Amniotic epithelial cell (primary cell): ENCODE data around the gene PABPC1L.
"Not testable (repeated sequence)": the region's sequence is repeated elsewhere in the genome, so short reads cannot be mapped to it uniquely, and the experiment has no call there.

Experiments
- DNase-seq: peaks from one replicate; pipeline ENCODE4 v3.0.0-alpha.2; 2010; ENCODE audit warnings: low read depth

PABPC1L gene

DNA sequence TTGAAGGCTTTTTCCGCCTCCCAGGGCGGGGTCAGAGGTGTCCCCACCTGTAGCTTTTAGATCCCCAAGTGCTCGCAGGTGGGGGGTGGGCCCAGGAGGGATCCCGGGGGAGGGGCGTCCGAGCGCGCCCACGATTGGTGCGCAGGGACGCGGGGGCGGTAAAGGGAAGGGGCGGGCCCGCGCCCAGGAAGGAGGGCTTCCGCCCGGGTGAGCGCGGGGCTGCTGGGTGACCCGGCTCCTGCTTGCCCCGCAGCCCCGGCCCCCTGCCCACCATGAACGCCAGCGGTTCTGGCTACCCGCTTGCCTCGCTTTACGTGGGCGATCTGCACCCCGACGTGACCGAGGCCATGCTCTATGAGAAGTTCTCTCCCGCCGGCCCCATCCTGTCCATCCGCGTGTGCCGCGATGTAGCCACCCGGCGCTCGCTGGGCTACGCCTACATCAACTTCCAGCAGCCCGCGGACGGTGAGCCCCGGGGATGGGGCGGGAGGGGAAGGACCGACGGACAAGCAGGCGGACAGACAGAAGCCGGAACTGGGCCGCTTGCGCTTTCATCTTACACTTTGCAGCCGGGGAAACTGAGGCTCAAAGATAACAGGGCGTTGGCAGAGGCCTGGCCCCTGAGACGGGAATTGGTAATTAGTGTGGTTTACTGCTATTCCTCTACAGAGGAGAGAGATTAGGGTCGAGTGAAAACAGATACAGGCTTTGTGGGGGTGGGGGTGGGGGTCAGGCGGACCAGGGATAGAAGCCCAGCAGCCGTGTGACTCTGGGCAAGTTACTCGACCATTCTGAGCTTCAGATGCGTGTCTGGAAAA lies at the start of gene PABPC1L:
Gene PABPC1L (plus strand): TSS at position 189 of the 818 bp plus-strand sequence. CDS start 84 bp downstream, at position 273.
- peak; percentile 67 for DNase-seq

DNA sequence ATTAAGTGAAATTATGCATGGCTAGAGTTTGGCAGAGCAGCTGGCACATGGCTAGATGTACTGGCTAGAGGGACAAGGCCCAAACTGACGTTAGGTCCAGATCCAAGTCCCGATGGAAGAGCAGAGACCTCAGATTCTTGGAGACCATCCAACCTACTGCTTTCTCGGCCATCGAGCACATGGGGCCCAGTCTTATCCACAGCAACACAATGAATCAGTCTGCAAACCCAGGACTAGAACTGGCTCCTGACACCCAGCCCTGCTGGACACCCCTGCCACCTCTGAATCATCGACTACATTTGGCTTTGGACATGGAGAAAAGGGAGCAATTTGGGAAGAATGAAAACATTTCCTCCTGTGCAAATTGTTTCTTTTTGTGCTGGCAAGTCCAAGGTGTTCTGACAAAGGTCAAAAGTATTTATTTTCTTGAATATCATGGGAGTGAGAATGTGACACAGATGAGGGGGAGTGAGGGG lies 48.3 kb upstream of the PABPC1L start:
- peak; percentile 24 for DNase-seq

DNA sequence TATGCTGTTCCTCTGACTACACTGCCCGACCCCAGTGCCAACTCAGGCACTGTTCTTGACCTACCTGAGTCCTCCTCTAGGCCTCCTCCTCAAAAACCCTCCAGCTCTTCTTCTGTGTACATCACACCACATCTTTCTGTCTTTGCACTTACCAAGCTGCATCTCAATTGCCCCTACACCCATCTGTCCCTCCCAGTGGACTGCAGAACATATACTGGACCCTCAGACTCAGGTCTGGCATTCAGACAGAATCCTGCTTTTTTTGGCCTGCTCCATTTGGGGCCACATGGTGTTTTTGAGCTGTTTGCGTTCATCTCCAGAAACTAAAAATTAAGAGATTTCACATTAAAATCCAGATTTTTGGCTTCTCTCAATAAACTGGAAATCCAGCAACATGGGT lies 47.6 kb upstream of the PABPC1L start:
- DNase-seq = no peak

DNA sequence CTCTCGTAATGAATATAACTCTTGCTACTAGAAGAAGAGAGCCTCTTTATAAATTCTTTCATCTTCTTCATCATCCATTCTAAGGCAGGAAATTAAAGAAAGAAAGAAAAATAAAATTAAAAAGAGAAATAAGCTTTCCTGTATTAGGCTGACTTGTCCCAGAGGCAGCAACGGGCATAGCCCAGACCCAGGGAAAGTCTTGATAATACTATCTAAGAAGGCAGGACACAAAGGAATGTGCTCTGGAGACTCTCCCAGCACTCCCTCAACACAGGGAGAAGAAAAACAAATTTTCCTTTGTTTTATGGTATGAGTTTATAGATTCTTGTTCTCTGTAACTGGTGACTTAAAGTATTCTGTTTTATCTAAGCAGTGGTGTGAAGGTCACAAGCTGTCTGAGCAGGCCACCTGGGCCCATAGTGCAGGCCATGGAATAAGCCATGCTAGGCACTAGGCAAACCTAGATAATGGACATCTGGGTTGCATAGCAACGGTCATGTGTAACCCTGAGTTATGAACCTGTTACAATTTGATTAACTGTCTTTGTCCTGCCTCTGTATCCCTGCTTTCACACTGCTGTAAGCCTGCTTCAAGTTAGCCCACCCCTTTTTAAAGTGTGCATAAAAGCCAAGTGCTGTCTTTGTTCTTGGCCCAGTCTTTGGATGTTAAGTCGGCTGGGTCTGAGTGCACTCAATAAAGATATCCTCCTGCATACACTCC lies 46.3 kb upstream of the PABPC1L start:
- DNase-seq = not testable (repeated sequence)

DNA sequence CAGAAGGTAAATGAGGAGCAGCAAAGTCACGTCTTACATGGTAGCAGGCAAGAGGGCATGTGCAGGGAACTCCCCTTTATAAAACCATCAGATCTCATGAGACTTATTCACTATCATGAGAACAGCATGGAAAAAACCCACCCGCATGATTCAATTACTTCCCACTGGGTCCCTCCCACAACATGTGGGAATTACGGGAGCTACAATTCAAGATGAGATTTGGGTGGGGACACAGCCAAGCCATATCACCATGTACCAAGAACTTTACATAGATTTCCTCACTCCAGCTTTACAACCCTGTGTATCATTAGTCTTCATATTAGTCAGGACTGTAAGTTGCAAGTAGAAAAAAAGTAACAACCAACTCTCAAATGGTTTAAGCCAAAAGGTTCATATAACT lies 45.4 kb upstream of the PABPC1L start:
- not testable (repeated sequence) for DNase-seq

DNA sequence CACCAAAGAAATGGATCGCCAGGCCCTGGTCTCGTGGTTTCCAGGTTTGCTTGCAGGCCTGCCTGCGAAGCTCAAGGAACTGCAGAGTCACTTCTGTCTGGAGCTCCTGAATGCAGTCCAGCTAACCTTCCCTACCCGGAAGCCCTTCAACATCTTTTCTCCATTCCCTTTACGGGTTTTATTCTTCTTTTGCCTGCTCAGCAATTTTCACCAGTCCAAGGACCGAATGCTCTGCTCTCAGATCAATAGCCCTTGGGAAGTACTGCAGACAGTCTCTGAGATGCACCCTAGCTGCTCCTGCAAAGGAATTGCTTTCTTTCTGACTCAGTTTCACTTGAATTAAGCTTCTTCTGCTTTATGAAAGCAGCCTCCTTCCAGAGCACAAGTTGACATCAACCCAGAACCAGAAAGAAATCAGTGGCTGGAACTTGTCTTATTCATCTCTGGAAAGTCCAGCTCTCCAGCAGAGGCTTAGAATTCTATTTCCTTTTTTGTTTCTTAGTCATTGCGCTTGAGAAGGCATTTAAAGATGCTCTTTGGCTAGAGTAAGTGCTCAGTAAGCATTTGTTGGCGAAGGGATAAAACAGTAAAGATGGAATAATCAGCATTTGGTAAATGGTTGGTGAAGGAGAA lies 43.0 kb upstream of the PABPC1L start:
- DNase-seq = no peak

DNA sequence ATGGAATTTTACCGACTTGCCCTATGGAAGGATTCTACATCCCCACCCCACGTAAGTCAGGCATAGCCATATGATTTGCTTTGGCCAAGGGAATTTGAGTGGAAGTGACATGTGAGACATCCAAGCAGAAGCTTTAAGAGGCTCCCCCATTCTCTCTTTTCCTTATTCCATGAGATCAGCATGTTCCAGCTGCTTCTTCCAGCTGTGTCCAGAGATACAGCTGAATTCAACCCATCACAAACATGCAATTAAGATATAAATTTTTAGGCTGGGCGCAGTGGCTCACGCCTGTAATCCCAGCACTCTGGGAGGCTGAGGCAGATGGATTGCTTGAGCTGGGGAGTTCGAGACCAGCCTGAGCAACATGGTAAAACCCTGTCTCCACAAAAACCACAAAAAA lies 40.4 kb upstream of the PABPC1L start:
- DNase-seq = no peak

DNA sequence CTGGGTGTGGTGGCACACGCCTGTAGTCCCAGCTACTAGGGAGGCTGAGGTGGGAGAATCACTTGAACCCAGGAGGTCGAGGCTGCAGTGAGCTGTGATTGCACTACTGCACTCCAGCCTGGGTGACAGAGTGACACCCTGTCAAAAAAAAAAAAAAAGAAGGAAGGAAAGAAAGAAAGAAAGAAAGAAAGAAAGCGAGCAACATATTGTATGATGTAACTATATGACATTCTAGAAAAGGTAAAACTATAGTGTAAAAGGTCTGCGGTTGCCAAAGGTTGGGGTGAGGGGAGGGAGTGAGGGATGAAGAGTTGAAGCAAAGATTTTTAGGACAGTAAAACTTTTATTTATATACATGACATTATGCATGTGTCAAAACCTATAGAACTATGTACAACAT lies 27.5 kb upstream of the PABPC1L start:
- not testable (repeated sequence) for DNase-seq

DNA sequence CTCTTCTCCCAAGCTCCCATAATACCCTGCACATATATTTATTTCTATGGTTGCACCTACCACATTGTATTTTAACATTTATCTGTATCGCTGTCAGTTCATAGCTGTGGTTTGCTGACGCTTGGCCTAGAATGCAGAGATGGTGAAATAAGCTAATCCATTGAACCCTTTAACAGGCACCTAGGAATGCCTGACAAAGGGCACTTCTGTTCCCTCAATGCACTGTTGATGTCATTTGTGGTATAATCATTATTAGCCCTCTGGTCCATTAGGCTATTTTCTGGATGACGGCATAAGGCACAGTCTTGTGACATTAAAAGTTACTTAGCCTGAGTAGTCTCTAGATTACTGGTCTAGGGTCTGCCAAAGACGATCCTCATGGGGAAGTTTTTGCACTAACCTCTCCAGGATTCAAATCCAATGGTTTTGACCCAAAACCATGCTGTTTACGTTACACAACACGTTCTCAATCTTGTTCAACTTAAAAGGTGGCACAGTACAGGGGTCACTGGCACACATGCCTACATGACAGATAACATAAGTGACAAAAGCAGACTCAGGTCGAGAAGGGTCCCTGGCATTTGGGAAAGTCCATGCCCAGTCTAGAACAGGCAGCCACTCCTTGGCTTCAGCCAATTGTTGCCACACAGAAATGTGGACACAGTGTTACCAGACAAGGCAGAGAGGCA lies 26.5 kb upstream of the PABPC1L start:
- DNase-seq = peak; percentile 78

DNA sequence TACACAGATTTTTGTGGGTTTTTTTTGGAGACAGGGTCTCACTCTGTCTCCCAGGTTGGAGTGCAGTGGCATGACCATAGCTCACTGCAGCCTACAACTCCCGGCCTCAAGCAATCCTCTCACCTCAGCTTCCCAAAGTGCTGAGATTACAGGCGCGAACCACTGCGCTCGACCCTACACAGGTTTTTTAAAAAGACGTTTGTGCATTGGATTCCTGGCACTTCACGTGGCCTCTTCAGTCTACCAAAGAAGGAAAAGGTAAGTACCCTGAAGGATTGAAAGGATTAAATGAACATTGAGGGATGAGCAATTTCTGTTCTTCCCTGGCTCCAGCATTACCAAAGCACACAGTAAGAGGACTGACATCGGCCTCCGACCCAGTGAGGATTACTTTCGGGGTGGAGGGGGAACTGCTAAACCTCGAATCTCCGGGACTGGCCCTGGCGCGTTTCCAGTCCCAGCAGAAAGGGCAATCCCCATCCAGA lies 24.9 kb upstream of the PABPC1L start:
- no peak for DNase-seq

DNA sequence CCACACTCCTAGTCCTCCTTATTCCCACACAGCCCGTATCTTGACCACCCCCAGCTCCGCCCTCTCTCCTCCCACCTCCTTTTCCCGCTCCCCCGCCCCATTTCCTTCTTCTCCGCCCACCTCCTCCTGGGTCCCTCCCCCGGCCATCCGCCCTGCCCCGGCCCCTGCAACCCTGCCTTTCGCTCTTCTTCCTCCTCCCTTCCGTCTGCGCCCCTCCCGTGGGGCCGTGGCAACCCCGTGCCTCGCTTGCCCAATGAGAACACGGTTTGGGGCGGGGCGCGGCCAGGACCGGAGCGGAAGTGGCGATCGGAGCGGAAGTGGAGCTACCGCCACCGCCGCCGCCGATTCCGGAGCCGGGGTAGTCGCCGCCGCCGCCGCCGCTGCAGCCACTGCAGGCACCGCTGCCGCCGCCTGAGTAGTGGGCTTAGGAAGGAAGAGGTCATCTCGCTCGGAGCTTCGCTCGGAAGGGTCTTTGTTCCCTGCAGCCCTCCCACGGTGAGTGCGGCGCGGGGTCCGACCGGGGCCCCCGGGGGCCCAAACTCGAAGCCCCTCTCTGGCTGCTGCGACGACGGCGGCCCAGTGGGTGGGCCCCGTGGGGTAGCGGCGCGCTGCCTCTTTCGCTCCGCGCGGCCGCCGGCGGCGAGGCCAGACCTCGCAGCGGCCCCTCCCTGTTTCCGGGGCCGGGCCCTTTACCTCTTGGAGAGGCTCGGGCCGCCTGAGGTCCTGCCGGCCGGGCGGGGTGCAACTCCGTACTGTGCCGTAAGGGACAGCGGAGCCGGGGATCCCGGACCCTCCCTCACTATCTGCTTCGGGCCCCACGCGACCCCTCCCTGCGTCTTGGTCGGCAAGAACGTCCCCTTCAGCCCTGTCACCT lies 24.2 kb upstream of the PABPC1L start, which contains the start of gene YWHAB:
Gene YWHAB (plus strand): TSS at position 314 of the 874 bp plus-strand sequence. CDS start 15,829 bp downstream, outside the sequence.
- DNase-seq = peak; percentile 97

DNA sequence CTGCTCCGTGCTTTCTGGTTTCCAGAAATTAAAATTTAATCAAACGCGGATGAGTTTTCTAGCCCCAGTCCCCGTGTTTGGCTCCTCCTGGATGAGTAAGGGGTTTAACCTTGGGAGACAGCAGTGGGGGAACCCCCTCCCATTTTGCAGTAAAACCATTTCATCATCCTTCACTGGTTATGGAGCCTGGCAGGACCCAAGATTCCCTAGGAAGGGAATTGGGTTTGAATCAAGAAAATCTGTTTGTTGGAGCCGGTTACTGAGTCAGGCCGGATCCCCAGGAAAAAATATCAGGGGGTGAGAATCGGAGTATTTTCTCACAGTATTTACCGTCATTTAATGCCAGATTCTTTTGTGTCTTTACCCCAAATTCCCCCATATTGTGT lies 23.6 kb upstream of the PABPC1L start:
- no peak for DNase-seq

DNA sequence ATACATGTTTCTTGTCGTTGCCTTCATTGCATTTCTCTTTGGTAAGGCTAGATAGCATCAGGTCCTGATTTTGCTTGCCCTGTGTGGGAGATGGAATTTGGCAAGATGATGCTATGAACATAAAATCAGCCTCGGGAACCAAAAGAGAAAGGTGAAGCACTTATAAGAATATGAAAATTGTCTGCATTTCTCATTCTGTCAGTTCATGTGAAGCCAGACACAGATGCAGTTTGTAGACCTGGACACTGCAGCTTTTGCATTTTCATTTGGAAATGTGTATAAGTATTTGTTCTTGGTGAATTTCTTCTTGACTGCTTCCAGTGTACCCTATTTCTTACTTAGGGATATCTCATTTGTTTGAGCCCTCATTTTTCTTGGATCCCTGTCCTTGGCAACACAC lies 23.0 kb upstream of the PABPC1L start:
- no peak for DNase-seq

DNA sequence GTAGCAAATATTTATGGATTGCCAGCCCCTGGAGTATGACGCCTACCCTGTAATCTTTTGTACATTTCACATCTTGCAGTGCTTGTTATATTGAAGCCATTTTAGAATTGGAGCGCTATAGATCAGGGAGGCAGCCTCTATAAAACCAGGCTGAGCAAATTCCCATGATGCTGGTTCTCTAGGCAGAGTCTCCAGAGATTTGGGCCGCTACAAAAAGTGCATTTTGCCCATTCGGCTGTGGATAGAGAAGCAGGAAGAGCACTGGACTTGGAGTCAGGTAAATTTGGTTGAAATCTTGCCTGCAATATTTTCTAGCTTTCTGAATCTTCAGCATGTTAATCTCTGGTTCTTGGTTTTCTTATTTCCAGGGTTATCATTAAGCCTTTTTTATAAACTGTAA lies 22.4 kb upstream of the PABPC1L start:
- no peak for DNase-seq

DNA sequence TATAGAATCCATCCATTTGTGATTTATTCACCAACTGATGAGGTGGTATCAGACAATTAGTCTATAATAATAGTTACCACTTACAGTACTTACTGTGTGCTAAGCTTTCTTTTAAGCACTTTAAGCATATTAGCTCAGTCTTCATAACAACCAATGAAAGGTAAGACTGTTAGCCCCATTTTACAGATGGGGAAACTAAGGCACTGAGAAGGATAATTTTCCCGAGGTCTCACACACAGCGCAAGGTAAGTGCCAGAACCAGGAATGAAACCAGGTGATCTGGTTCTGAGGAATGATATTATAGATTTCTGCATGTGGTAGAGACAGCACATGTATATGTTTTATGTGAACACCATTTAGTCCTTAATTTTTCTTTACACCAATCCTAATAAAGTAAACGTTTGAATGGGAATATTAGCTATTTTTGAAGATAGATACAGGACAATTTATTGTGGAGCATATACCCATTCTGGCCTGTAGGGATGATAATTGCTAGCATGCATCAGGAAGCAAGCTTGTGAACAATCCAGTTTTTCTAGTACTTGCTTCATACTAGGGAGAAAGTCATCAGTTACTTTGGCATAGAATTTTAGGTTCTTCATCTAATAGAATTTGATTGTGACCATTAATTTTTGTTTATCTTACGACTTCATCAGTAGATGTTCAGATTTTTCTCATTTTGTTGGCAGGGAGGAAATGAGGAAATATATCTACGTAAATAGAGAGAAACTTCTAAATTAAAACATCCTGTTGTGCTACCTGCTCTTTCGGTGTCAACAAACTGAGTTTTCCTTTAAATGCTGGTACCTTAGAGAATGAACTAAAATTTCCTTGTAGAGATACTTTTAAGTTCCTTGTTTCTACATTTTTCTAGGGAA lies 21.4 kb upstream of the PABPC1L start:
- no peak for DNase-seq

DNA sequence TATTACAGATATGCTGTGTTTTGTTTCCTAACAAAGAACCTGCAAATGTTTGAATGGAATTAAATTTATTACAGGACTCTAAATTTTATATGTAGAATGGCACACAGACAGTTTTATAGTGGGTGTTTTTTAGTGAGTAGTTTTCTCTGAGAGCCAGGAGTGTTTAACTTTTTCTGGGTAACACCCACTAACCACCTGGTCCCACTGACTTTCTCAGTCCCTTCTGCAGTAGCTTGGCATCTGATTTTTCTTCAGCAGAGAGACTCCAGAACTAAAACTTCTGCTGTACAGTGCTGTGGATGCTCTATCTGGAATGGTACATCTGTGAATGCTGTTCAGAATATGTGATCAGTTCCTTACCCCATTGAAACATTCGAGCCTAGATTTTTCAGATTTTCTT lies 18.0 kb upstream of the PABPC1L start:
- no peak for DNase-seq

DNA sequence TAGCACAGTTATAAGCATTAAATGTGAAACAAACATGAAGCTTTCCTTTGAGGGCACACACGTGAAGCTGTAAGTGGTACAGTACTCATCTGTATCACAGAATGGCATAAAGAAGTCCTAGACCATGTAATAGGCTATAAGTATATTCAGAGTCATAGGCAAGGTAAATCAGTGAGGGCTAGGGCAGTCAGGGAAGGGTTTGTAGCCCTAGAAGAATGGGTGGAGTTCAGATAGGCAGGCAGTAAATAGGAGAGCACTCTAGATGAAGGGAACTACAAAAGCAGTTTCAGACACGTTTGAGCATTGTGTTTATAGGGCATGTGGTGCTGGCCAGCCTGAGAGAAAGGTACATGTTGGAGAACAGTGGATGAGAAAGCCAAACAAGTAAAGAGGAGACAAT lies 14.9 kb upstream of the PABPC1L start:
- DNase-seq = no peak

DNA sequence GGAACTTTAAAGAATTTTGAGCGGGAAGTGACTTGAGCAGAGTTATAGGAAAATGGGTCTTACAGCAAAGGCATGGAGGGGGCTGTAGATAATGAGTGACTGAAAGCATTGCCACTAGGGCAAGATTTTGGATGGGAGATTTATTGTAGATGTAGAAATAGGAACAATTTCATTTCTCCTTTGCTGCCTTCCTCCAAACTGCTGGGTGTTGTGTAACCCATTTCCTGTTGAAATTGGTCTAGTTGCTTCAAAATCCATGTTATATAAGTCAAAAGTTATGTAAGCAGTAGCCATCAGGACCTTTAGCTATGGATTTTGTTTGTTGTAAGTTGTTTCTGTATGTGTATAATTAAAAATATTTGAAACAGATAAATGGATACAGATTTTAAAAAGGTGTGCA lies 13.3 kb upstream of the PABPC1L start:
- peak; percentile 40 for DNase-seq

DNA sequence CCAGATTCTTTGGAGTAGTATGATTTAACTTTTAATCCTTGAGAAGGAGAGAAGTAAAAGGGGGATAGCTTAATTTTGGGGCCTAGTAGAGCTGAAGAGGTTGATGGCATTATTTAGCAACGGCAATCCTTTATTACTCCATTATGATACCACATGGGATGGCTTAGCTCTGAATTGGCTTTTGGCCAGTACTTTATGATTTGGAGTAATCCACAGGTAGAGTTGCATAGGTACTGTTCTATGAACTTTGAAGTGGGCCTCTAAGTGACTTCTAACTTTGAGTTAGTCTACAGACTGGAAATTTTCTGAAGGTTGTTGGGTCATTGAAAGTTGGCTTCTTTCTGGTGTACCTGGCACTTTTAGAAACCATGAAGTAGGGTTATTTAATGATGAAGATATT lies 12.7 kb upstream of the PABPC1L start:
- DNase-seq = no peak
